Measurements from ENCODE around the gene PRKG1.
"Not testable (repeated sequence)": the region's sequence is repeated elsewhere in the genome, so short reads cannot be mapped to it uniquely, and the experiment has no call there.

The PRKG1 gene

DNA sequence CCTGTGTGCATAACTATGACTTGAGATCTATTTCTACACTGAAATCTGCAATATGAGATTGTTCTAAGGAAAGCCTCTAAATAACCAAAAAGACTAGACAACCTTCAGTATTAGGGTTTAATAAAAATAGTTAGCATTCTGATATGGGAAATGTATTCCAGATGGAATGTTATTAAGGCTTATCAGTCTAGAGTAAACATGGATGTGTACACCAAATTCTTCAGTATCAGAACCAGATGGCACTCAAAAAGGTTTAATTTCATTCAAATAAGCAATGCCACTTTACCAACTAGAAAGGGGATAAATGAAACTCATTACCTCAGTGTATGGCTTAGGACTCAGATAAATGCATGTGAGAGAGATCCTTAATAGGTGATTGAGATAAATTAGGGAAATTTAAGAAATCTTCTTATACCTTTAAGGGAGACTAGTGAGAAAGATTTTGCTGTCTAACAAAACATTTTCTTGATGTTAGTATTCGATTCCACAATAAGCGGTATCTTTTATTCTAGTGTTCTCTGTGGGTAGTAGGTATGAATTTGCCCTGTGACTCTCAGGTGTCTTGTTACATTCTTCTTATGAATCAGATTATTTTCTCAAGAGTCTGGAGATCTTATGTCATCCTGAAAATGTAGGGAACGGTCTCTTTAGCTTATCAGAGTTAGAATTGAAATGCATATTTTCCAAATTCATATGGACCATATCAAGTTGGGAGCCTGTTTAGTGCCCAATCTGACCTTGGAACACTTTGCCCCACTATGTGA lies 159.2 kb downstream of the PRKG1 start:
- DNase-seq, result no peak

DNA sequence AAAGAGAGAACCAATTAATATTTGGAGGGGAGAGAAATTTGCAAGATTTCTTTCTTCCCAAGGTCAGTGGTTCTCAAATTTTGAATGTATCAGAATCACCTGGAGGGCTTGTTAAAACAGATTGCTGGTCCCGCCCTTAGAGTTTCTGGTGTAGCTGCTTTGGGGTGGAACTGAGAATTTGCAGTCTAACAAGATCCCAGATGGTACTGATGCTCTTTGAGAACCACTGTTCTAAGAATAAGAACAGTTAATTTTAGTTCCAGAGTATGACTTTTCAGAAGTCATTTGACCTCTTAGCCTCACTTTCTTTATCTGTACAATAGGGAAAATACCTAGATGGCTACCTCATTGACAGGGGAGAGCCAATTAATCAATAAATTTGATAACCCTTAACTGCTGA lies 161.6 kb downstream of the PRKG1 start:
- DNase-seq, result no peak

DNA sequence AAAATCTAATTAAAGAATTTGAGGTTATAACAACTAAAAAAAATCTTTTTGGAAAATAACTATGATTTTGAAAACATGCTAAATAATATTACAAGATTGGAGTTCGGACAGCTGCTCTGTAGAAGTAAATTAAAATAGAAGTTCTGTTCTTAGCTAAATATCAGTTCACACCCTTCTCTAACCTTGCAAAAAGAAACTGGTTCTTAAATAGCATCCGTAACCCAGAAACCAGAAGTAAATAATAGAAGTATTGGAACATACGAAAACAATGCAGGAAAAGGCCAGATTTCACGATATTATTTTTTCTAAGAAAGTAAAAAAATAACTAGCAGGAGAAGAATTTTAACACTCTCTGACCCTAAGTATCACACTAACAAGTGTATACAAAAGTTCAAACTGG lies 164.7 kb downstream of the PRKG1 start:
- DNase-seq, result no peak

DNA sequence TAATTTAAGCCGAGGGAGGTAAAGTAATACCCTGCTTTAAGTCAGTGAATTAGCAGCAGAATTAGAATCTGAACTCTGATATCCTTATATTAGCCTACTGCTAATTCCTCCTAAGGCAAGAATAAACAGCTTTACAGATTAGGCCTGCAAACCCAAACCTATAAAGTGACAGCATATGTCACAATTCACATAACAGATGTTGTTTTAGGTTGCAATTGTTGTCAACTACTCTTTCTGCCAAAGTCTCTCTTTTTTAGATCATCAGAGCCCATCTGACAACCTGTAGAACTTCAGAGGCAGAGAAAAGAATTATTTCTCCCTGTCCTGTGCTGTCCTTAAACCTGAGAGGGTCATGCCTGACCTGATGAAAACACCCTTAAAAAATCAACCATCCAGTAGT lies 167.2 kb downstream of the PRKG1 start:
- DNase-seq, result no peak

DNA sequence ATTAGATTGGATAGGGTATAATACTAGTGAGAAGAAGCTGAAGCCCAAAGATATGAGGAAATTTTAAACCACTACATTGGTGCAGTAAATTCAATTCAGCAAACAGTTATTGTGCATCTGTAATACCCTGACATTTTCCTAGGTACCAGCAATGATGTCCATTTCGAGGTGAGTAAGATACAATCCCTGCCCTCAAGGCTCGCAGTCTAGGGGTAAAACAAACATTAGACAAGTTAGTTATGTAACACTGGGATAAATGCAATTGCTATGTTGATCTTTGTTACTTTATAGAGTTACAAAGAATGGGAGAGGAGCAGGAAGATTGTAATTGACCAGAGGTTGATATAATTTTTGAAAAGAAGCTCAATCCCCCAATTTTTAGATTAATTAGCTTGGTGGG lies 168.1 kb downstream of the PRKG1 start:
- no peak for DNase-seq

DNA sequence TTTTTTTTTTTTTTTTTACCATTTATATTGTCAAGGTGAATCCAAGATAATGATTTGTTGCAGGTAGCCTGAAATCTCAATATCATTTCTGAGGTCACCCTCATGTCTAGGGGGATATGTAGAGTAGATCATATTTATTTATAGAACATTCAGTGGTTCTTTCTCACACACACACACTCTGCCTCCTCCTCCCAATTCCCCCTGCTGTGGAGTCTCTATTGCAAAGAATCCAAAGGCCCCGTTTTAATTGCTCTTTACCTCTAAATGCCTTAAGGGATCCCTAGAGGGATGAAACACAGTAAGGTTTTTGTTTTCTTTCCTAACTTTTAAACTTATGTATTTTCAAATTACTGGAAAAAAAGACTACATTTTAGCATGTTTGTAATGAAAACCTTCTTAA lies 170.0 kb downstream of the PRKG1 start:
- no peak for DNase-seq

DNA sequence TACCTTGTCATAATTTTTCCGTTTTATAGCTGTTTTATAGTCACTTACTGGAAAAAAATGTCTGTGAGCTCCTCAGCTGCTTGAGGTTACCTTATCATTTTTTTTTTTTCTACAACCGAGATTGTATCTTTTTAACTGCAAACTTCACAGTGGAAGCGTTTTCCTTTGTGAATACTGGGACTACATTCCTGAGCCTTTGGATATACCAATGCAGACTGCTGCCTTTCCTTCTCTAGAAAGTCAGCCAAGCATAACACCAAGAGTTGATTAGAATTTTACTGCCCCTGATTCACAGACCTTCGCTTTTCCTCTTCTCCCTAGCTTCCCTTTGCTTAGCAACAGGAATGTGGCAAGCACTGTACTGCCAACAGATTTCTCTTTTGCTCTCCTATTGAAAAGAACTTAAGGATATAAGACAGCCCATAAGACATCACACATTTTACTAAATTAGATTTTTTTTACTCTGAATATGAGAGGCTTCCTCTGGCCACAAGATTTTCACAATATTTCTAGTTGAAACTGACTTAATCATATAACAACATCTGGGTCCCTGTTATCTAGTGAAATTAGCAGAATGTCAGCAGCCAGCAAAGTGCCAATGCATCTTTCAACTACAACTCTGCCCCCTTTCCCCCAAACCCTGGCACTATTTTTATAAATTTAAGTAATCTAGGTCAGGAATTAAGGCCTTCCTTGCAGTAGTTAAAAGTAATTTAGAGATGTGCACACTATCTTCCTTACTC lies 170.6 kb downstream of the PRKG1 start:
- DNase-seq, result no peak

DNA sequence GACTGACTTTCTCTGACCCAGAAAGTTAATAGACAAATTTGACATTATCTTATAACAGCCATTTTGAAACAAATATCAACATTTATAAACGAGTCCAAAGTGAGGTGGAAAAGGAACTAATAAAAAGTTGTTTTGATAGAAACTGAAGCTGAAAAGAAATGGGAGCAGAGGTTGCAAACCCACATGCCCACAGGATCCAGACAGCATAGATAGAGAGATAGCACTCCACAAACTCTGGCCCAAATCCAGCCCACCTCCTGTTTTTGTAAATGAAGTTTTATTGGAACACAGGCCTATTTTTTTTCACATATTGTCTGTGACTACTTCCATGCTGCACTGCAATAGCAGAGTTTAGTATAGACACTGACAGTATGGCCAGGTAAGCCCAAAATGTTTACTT lies 171.9 kb downstream of the PRKG1 start:
- DNase-seq, result no peak

DNA sequence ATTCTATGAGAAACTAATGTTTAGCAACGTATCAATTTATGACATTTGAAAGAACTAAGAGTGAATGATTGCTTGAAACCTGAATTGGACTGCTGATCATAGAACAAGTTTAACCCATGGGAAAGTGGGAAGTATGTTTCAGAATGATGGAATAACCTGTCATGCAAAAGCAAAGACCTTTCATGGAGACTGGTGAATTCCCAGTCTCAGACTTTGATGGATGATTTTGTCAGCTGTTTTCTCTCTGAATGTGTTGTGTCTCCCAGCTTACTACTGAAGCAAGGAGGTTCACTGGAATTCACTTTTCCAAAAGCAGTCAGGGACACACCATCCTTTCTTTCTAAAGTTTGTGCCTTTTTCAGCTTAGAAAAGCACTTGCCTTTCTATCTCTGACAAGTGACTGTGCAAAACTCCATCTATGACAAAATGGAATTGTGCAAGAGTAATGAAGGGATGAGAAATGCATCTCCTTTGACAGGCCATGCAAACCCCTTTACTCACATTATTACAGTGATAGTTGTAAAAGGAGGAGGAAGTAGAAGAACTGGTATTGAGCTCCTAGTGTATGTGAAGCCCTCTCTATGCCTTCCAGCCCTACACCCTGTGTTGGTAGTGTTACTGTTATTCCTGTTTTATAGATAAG lies 176.1 kb downstream of the PRKG1 start:
- DNase-seq, result no peak

DNA sequence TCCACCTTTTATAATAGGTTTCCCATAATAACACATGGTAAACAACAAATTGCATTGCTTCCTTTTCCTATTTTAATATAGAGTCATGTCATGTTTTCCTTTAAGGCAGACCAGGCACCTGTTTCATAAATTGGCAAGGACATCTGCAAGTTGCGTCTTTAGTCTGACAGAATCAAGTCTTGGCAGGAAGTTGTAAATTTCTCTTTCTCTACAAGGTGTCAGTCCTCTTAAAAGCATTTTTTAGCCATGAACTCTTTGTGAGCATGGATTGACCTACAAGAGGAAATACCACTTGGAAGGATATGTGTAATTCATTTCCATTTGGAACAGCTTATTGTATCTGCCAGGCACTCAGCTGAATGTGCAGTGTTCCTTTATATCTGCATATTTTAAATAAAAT lies 176.8 kb downstream of the PRKG1 start:
- DNase-seq, result no peak

DNA sequence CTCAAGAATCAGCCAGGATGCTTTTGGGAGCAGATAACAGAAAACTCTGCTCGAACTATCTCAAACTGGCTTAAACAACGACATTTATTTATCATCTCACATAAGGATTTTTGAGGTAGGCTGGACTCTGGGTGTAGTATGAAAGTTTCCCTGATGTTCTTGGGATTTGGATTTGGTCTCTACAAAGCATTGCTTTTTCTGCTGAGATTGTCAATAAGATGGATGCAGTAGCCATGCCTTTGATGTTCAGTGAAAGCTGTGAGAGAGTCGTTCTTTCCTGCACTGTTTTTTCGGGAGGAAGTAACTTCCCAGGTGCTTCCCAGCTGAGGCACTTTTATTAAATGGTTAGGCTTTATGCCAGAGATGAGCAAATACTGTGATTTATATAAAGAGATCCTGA lies 181.1 kb downstream of the PRKG1 start:
- no peak for DNase-seq

DNA sequence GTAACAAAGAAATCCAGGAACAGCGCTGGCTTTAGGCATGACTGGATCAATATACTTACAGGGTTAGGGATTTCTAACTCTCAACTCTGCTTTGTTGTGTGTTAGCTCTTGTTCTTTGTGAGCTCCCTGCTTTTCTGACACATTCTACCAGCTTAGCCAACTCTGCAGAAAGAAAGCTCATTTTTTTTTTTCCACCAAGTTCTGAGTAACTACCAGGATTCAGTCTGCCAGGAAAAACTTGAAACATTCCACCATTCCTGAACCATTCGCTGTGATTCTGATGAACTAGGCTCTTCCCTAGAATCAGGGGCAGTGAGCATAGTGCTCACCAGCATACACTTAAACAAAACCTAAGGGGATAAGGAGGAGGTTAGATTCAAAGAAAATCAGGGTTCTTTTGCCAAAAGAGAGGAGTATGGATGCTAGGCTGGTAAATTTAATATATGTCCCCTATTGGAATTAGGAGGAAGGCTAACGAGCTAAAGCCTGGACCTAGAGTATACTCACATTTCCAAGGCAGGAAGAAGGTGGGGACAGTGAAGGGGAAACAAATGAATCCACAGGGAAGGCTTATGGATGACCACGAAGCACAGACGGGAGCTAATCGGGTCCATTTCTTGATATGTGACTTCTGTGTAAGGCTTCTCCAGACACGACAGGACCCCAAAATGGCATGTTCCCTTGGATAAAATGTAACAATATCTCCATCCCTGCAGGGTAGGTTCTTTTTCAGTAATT lies 183.4 kb downstream of the PRKG1 start:
- DNase-seq, result no peak

DNA sequence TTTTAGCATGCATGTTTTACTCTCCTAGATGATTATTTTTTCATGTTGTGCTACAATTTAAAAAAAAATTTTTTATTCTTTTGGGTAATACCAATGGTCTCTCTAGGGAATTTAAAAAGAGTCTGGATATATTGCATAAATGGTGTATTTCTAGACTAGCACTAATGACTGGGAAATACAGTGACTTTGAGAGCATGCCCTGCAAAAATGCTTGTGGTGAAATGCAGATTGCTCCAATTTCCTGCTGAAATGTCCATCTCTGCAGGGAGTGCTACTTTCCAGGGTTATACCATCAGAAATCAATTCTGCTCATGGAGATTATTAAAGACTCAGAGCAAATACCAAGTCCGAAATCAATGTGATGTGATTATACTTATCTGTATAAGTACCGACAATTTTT lies 186.1 kb downstream of the PRKG1 start:
- no peak for DNase-seq

DNA sequence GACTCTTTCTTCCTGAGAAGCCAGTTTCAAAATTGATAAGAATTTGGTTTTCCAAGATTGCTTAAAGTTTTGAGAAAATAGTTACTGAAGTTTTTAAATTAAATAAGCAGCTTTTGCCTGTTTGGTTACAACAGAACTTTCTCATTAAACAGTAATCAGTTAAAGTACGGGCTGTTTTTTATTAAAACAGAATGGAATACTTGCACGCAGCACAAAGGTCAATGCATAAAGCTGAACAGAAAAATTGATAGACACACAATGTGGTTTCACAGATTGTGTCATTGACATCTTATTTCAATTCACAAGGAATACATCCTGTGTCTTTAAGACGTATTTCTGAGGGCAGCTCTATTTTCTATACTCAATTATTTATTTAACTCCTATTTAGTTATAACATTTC lies 192.2 kb downstream of the PRKG1 start:
- DNase-seq, result no peak

DNA sequence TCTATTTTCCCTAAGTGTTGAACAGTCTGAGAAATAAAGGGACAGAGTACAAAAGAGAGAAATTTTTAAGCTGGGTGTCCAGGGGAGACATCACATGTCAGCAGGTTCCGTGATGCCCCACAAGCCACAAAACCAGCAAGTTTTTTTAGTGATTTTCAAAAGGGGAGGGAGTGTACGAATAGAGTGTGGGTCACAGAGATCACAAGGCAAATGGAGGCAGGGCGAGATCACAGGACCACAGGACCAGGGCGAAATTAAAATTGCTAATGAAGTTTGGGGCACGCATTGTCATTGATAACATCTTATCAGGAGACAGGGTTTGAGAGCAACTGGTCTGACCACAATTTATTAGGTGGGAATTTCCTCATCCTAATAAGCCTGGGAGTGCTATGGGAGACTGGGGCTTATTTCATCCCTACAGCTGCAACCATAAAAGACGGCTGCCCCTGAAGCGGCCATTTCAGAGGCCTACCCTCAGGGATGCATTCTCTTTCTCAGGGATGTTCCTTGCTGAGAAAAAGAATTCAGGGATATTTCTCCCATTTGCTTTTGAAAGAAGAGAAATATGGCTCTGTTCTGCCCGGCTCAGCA lies 193.8 kb downstream of the PRKG1 start:
- DNase-seq, result not testable (repeated sequence)

DNA sequence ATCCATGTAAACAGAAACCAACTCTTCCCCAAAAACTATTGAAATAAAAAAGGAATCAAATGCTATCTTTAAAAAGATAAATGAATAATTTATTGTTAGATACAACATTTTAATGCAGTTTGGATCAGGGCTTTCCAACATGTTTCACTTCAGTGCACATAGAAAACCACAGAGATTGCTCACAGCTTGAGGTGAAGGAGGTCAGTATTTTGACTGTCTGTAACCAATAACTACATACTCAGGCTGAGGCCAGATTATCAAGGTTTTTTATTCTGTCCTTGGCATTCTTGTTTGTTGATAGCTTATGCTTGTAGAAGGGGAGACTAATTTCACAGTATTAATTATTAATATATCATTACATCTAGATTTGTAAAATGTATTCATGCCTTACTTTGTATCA lies 195.5 kb downstream of the PRKG1 start:
- no peak for DNase-seq

DNA sequence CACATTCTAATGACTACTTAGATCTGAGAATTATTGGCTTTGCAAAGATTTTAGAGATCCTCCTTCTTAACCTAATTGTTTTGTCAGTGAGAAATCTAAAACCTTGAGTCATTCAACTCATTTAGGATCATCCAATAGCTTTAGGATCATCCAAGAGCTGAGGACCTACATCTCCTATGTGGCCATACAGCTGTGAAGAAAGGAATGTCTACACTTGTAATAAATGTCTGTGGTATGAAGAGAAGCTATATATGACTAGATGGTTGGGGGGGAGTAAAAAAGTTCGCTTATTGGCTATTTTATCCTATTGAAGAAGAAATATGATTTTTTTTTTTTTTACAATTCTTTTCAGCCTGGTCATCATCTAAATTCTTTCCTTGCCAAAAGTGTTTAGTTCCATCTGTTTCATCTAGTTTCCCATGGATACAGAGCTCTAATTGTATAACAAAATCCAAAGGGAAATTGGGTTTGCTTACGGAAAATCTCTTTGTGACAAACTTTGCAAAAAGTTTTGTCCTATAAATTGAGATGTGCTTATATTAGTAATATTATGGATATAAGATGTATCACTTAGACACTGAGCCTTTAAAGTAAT lies 196.7 kb downstream of the PRKG1 start:
- DNase-seq, result no peak

DNA sequence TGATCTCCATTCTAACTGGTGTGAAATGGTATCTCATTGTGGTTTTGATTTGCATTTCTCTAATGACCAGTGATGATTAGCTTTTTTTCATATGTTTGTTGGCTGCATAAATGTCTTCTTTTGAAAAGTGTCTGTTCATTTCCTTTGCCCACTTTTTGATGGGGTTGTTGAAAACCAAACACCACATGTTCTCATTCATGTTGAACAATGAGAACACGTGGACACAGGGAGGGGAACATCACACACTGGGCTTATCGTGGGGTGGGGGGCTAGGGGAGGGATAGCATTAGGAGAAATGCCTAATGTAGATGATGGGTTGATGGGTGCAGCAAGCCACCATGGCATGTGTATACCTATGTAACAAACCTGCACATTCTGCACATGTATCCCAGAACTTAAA lies 197.8 kb downstream of the PRKG1 start:
- DNase-seq, result not testable (repeated sequence)

DNA sequence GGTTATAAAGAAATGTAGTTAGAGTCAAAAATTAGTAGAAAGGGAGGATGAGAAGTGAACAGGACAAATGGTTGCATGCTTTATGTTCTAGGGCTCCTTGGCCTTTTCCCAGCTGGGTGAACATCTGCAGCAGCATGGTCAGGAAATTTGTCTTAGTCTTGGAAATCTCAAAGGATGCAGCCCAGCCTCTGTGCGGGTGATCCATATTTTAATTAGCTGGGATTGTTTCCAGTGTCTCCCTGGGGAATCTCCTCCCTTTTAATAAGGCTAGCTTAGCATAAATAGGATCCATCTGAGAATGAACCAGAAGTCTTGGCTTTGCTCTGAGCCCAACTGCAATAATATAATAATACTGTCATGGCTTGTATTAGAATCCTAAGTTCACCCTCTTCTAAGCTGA lies 198.3 kb downstream of the PRKG1 start:
- no peak for DNase-seq

DNA sequence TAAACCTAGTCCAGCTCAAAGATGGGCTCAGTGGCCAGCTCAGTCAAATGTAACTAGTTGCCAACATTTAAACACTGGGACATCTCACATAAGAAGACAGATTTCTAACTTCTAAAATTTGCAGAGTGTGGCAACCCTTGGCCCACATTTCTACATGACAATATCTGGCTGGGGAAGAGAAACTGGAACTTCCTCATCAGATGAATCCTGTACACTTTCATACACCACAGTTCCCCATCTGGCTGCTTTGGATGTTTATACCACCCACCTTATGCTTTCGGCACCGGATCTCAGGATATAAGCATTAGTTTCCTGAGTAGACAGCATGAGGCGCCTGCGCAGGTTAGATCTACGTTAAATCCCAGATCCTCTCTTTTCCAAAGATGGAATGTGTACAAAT lies 199.3 kb downstream of the PRKG1 start:
- DNase-seq, result no peak

DNA sequence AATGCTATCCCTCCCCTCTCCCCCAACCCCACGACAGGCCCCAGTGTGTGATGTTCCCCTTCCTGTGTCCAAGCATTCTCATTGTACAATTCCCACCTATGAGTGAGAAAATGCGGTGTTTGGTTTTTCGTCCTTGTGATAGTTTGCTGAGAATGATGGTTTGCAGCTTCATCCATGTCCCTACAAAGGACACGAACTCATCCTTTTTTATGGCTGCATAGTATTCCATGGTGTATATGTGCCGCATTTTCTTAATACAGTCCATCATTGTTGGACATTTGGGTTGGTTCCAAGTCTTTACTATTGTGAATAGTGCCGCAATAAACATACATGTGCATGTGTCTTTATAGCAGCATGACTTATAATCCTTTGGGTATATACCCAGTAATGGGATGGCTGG lies 201.8 kb downstream of the PRKG1 start:
- DNase-seq, result not testable (repeated sequence)

DNA sequence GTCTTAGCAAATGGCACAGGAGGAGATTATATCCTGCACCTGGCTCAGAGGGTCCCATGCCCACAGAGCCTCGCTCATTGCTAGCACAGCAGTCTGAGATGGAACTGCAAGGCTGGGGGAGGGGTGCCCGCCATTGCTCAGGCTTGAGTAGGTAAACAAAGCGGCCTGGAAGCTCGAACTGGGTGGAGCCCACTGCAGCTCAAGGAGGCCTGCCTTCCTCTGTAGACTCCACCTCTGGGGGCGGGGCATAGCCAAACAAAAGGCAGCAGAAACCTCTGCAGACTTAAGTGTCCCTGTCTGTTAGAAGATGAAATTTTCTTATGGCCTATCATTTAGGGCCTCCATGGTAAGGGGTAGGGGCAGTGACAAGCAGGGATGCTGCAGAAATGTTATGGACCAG lies 207.1 kb downstream of the PRKG1 start:
- not testable (repeated sequence) for DNase-seq

DNA sequence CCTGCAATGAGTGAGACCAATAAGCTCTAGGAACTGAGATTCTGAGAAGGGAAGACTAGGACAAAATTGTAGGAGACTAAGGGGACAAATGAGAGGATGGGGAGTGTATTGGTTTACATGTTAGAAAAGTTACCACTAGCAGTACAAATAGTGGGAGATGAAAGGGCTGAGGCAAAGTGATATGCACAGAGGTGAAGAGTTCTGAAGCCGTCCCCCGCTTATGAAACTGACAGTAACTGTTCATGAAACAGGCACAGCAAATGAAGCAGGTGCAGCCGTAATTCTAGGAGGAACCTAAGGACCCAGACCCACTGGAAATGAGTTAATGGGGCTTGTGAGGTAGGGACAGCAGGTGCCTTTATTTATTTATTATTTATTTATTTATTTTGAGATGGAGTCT lies 211.3 kb downstream of the PRKG1 start:
- no peak for DNase-seq
